ENCODE results near the gene CREB3L2. TPM values are rescaled to one million over a fixed set of nuclear protein-coding genes. Genes with fewer than 3 reads are reported as not detected.
"Not testable (repeated sequence)": the region's sequence is repeated elsewhere in the genome, so short reads cannot be mapped to it uniquely, and the experiment has no call there.

CREB3L2 gene
- total and polyA plus RNA-seq, 2 donors = 20.7 to 31.5 TPM

- no peak overlapping the region for H3K27ac ChIP-seq (ENCODE audit: low read depth)
- no peak overlapping the region for H3K4me3 ChIP-seq (ENCODE audit: low read depth, low read length)
- 80% methylated on average over 11 of the region's 11 CpGs for WGBS
- no peak for DNase-seq (ENCODE audit: extremely low spot score)
- H3K36me3 ChIP-seq (ENCODE audit: insufficient read depth) = peaks cover 3% of the 10 kb centered on the region
- H3K4me1 ChIP-seq (ENCODE audit: insufficient read depth) = no peaks in the 10 kb centered on the region
Observed at GRCh38 chr7:137909042-137909441, 92.8 kb downstream of the CREB3L2 start.

GRCh38 chr7:137908106-137908505 lies 93.8 kb downstream of the CREB3L2 start:
- no peak for DNase-seq (ENCODE audit: extremely low spot score)
- no peak overlapping the region for H3K4me3 ChIP-seq (ENCODE audit: low read depth, low read length)
- H3K4me1 ChIP-seq (ENCODE audit: insufficient read depth) = no peaks in the 10 kb centered on the region
- WGBS = 95% methylated on average over 9 of the region's 9 CpGs
- H3K27ac ChIP-seq (ENCODE audit: low read depth) = no peak overlapping the region
- peaks cover 3% of the 10 kb centered on the region for H3K36me3 ChIP-seq (ENCODE audit: insufficient read depth)

- not testable (repeated sequence) for H3K36me3 ChIP-seq (ENCODE audit: insufficient read depth); H3K4me3 ChIP-seq (ENCODE audit: low read depth, low read length); DNase-seq (ENCODE audit: extremely low spot score); H3K4me1 ChIP-seq (ENCODE audit: insufficient read depth); H3K27ac ChIP-seq (ENCODE audit: low read depth)
- WGBS = 90% methylated on average over 4 of the region's 4 CpGs
Observed at GRCh38 chr7:137906636-137907035, 95.2 kb downstream of the CREB3L2 start.

GRCh38 chr7:137904833-137905232 lies 97.1 kb downstream of the CREB3L2 start:
- WGBS = 53% methylated on average over 1 of the region's 1 CpG

GRCh38 chr7:137903382-137904169 lies 98.3 kb downstream of the CREB3L2 start:
- no peak overlapping the region for H3K4me3 ChIP-seq (ENCODE audit: low read depth, low read length)
- no peak overlapping the region for H3K27ac ChIP-seq (ENCODE audit: low read depth)
- no peaks in the 10 kb centered on the region for H3K36me3 ChIP-seq (ENCODE audit: insufficient read depth)
- DNase-seq (ENCODE audit: extremely low spot score) = no peak
- H3K4me1 ChIP-seq (ENCODE audit: insufficient read depth) = no peaks in the 10 kb centered on the region
- 27% methylated on average over 9 of the region's 9 CpGs for WGBS

More at GRCh38 chr7:137904833-137905232, 97.1 kb downstream of the CREB3L2 start:
- H3K36me3 ChIP-seq (ENCODE audit: insufficient read depth) = no peaks in the 10 kb centered on the region
- H3K4me3 ChIP-seq (ENCODE audit: low read depth, low read length) = no peak overlapping the region
- H3K4me1 ChIP-seq (ENCODE audit: insufficient read depth) = no peaks in the 10 kb centered on the region
- no peak for DNase-seq (ENCODE audit: extremely low spot score)
- H3K27ac ChIP-seq (ENCODE audit: low read depth) = no peak overlapping the region

GRCh38 chr7:137900137-137900536 lies 101.7 kb downstream of the CREB3L2 start:
- no peak overlapping the region for H3K4me3 ChIP-seq (ENCODE audit: low read depth, low read length)
- no peak for DNase-seq (ENCODE audit: extremely low spot score)
- no peaks in the 10 kb centered on the region for H3K36me3 ChIP-seq (ENCODE audit: insufficient read depth)
- no peaks in the 10 kb centered on the region for H3K4me1 ChIP-seq (ENCODE audit: insufficient read depth)
- H3K27ac ChIP-seq (ENCODE audit: low read depth) = no peak overlapping the region
- WGBS = 85% methylated on average over 4 of the region's 4 CpGs

GRCh38 chr7:137898839-137899721 lies 102.8 kb downstream of the CREB3L2 start:
- Histone ChIP-seq H3K4me1 (ENCODE audit: insufficient read depth) (no peaks in the 10 kb centered on the region), H3K4me3 (ENCODE audit: low read depth, low read length) (no peak overlapping the region), H3K27ac (ENCODE audit: low read depth) (no peak overlapping the region), H3K36me3 (ENCODE audit: insufficient read depth) (no peaks in the 10 kb centered on the region)
- 13% methylated on average over 14 of the region's 14 CpGs for WGBS
- DNase-seq (ENCODE audit: extremely low spot score) = no peak

- 91% methylated on average over 8 of the region's 8 CpGs for WGBS
Observed at GRCh38 chr7:137895301-137896221, 106.3 kb downstream of the CREB3L2 start.

GRCh38 chr7:137893143-137893742 lies 108.6 kb downstream of the CREB3L2 start:
- Histone ChIP-seq H3K36me3 (ENCODE audit: insufficient read depth) (no peaks in the 10 kb centered on the region), H3K27ac (ENCODE audit: low read depth) (no peak overlapping the region), H3K4me3 (ENCODE audit: low read depth, low read length) (no peak overlapping the region), H3K4me1 (ENCODE audit: insufficient read depth) (peaks cover 1% of the 10 kb centered on the region)
- no peak for DNase-seq (ENCODE audit: extremely low spot score)

More at GRCh38 chr7:137895301-137896221, 106.3 kb downstream of the CREB3L2 start:
- H3K27ac ChIP-seq (ENCODE audit: low read depth) = no peak overlapping the region
- DNase-seq (ENCODE audit: extremely low spot score) = no peak
- H3K36me3 ChIP-seq (ENCODE audit: insufficient read depth) = no peaks in the 10 kb centered on the region
- H3K4me1 ChIP-seq (ENCODE audit: insufficient read depth) = peaks cover 1% of the 10 kb centered on the region
- no peak overlapping the region for H3K4me3 ChIP-seq (ENCODE audit: low read depth, low read length)

GRCh38 chr7:137891016-137891655 lies 110.8 kb downstream of the CREB3L2 start:
- Histone ChIP-seq H3K36me3 (ENCODE audit: insufficient read depth) (no peaks in the 10 kb centered on the region), H3K4me1 (ENCODE audit: insufficient read depth) (peaks cover 1% of the 10 kb centered on the region), H3K4me3 (ENCODE audit: low read depth, low read length) (no peak overlapping the region), H3K27ac (ENCODE audit: low read depth) (no peak overlapping the region)
- no peak for DNase-seq (ENCODE audit: extremely low spot score)
- WGBS = 68% methylated on average over 4 of the region's 4 CpGs

- Histone ChIP-seq H3K4me3 (ENCODE audit: low read depth, low read length) (no peak overlapping the region), H3K27ac (ENCODE audit: low read depth) (no peak overlapping the region), H3K36me3 (ENCODE audit: insufficient read depth) (no peaks in the 10 kb centered on the region), H3K4me1 (ENCODE audit: insufficient read depth) (peaks cover 1% of the 10 kb centered on the region)
- 25% methylated on average over 3 of the region's 3 CpGs for WGBS
- no peak for DNase-seq (ENCODE audit: extremely low spot score)
Observed at GRCh38 chr7:137890449-137890921, 111.4 kb downstream of the CREB3L2 start.

GRCh38 chr7:137888241-137888640 lies 113.6 kb downstream of the CREB3L2 start:
- Histone ChIP-seq H3K4me1 (ENCODE audit: insufficient read depth) (peaks cover 1% of the 10 kb centered on the region), H3K4me3 (ENCODE audit: low read depth, low read length) (no peak overlapping the region), H3K27ac (ENCODE audit: low read depth) (no peak overlapping the region), H3K36me3 (ENCODE audit: insufficient read depth) (peaks cover under 1% of the 10 kb centered on the region)
- WGBS = 89% methylated on average over 2 of the region's 2 CpGs
- no peak for DNase-seq (ENCODE audit: extremely low spot score)

Data from urinary bladder (tissue), 4 donors.